ENCODE data around the gene FLT3. TPM values are rescaled to one million over a fixed set of nuclear protein-coding genes. Genes with fewer than 3 reads are reported as not detected.

The FLT3 gene
- total and polyA plus RNA-seq, 2 experiments from 2014 or later = 0.10 to 0.29 TPM

DNA sequence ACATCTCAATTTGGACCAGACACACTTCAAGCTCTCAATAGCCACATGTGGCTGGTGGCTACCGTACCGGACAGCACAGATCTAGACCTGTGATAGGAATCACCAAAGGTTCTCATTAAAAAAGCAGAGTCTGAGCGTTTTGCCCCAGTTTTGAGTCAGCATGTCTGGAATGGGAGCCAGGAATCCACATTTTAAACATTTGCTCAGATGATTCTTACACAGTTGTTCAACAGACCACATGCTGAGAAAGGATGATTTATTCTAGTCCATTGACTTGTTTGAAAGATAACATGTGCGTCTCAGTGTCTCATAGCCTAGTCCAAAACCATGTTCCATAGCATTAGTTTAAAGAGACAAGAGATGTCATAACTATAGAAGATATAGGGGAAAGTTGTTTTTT, 53.4 kb downstream of the FLT3 start:
- 52% methylated on average over 4 of the region's 4 CpGs for WGBS (ENCODE audit: low lambda C conversion rate, missing lambda C conversion rate)
- no peak overlapping the region for H2AFZ ChIP-seq
- no peak overlapping the region for H3K4me3 ChIP-seq
- peaks cover 2% of the 10 kb centered on the region for H3K27me3 ChIP-seq
- no peaks in the 10 kb centered on the region for H3K79me2 ChIP-seq
- no peaks in the 10 kb centered on the region for H4K20me1 ChIP-seq (ENCODE audit: insufficient read depth, poor library complexity, severe bottlenecking)
- TF ChIP-seq EZH2 (IDR thresholded peaks at IDR 0.05; ENCODE audit: borderline replicate concordance) = no peak
- no peak for TF ChIP-seq EZH2phosphoT487 (IDR thresholded peaks at IDR 0.05; ENCODE audit: low read depth, severe bottlenecking, unreplicated experiment)
- no peaks in the 10 kb centered on the region for H3K36me3 ChIP-seq (replicated peaks; ENCODE audit: insufficient read depth, low read depth)
- no peak for DNase-seq (ENCODE audit: low spot score)
- no peaks in the 10 kb centered on the region for H3K9me2 ChIP-seq (replicated peaks; ENCODE audit: insufficient read depth)
- H3K4me2 ChIP-seq = no peak overlapping the region
- no peaks in the 10 kb centered on the region for H3K4me1 ChIP-seq (ENCODE audit: insufficient read depth)
- H3K9me3 ChIP-seq (ENCODE audit: low read depth) = no peaks in the 10 kb centered on the region
- H3K27ac ChIP-seq = no peak overlapping the region

DNA sequence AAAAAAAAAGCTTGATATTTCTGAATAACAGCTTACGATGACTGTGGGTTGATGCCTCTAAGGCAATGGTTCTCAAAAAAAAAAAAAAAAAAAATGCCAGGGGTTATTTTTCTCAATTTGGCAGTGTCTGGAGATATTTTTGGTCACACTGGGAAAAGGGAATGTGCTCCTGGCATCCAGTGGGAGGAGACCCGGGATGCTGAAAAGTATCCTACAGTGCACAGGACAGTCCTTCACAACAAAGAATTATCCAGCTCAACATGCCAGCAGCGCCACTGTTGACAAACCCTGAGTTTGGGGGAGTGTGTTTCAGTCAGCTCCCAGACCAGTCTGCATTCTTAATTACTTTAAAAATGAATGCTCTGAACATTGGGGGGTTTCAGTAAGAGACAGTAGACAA, 54.5 kb downstream of the FLT3 start:
- no peaks in the 10 kb centered on the region for H3K9me3 ChIP-seq (ENCODE audit: low read depth)
- TF ChIP-seq EZH2phosphoT487 (IDR thresholded peaks at IDR 0.05; ENCODE audit: low read depth, severe bottlenecking, unreplicated experiment) (no peak), EZH2 (IDR thresholded peaks at IDR 0.05; ENCODE audit: borderline replicate concordance) (no peak)
- TF ChIP-seq, protein P1, sequence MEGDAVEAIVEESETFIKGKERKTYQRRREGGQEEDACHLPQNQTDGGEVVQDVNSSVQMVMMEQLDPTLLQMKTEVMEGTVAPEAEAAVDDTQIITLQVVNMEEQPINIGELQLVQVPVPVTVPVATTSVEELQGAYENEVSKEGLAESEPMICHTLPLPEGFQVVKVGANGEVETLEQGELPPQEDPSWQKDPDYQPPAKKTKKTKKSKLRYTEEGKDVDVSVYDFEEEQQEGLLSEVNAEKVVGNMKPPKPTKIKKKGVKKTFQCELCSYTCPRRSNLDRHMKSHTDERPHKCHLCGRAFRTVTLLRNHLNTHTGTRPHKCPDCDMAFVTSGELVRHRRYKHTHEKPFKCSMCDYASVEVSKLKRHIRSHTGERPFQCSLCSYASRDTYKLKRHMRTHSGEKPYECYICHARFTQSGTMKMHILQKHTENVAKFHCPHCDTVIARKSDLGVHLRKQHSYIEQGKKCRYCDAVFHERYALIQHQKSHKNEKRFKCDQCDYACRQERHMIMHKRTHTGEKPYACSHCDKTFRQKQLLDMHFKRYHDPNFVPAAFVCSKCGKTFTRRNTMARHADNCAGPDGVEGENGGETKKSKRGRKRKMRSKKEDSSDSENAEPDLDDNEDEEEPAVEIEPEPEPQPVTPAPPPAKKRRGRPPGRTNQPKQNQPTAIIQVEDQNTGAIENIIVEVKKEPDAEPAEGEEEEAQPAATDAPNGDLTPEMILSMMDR (IDR thresholded peaks at IDR 0.05; ENCODE audit: poor library complexity) = no peak
- H3K4me3 ChIP-seq = no peak overlapping the region
- H3K9me2 ChIP-seq (replicated peaks; ENCODE audit: insufficient read depth) = no peaks in the 10 kb centered on the region
- no peaks in the 10 kb centered on the region for H3K79me2 ChIP-seq
- WGBS (ENCODE audit: low lambda C conversion rate, missing lambda C conversion rate) = 70% methylated on average over 3 of the region's 3 CpGs
- H3K4me2 ChIP-seq = no peak overlapping the region
- no peaks in the 10 kb centered on the region for H3K4me1 ChIP-seq (ENCODE audit: insufficient read depth)
- H3K27me3 ChIP-seq = peaks cover 2% of the 10 kb centered on the region
- H4K20me1 ChIP-seq (ENCODE audit: insufficient read depth, poor library complexity, severe bottlenecking) = no peaks in the 10 kb centered on the region
- DNase-seq (ENCODE audit: low spot score) = no peak
- H3K36me3 ChIP-seq (replicated peaks; ENCODE audit: insufficient read depth, low read depth) = no peaks in the 10 kb centered on the region
- no peak overlapping the region for H3K27ac ChIP-seq
- H2AFZ ChIP-seq = no peak overlapping the region

DNA sequence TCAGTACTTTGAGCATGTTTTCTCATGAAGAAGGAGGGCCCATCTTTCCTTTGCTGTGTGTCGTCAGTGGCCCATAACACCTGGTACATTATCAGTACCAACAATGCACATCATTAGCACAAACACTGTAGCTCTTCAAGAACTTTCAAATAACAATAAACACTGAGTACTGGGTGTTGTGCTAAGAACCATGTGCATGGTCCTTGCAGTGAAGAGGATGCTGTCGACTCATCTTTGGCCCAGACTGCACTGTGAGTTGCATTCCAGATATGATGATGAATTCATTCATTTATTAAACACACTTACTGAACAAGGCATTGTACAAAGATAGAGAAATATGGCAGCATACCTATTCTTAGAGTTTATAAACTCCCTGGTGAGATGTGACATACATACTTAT, 55.8 kb downstream of the FLT3 start:
- WGBS (ENCODE audit: low lambda C conversion rate, missing lambda C conversion rate) = 89% methylated on average over 2 of the region's 2 CpGs
- Histone ChIP-seq H3K9me2 (replicated peaks; ENCODE audit: insufficient read depth) (no peaks in the 10 kb centered on the region), H3K27ac (no peak overlapping the region), H3K4me1 (ENCODE audit: insufficient read depth) (no peaks in the 10 kb centered on the region), H3K4me3 (no peak overlapping the region), H4K20me1 (ENCODE audit: insufficient read depth, poor library complexity, severe bottlenecking) (no peaks in the 10 kb centered on the region), H3K9me3 (ENCODE audit: low read depth) (no peaks in the 10 kb centered on the region), H3K36me3 (replicated peaks; ENCODE audit: insufficient read depth, low read depth) (no peaks in the 10 kb centered on the region), H2AFZ (no peak overlapping the region), H3K27me3 (peaks cover 2% of the 10 kb centered on the region), H3K4me2 (no peak overlapping the region), H3K79me2 (no peaks in the 10 kb centered on the region)
- TF ChIP-seq EZH2 (IDR thresholded peaks at IDR 0.05; ENCODE audit: borderline replicate concordance) (no peak), EZH2phosphoT487 (IDR thresholded peaks at IDR 0.05; ENCODE audit: low read depth, severe bottlenecking, unreplicated experiment) (no peak)
- TF ChIP-seq, protein P1 (IDR thresholded peaks at IDR 0.05; ENCODE audit: poor library complexity) = no peak
- no peak for DNase-seq (ENCODE audit: low spot score)

DNA sequence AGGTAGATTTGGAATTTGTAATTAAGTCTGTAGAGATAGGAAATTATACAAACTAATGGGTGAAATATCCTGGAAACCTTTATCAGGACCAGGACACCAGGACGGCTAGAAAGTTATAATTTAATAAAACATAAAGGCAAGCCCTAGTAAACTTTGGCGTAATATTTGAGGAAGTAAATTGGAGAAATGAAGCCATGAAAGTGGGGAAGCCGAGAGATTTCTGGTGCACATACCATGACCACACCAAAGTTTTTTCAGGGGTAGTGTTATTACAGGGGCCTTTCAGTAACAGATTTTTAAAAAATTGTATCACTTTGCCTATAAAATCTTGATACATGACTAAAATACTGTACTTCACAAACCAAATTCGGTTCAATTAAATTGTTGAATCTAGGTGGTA, 57.2 kb downstream of the FLT3 start:
- TF ChIP-seq EZH2 (IDR thresholded peaks at IDR 0.05; ENCODE audit: borderline replicate concordance) (no peak), EZH2phosphoT487 (IDR thresholded peaks at IDR 0.05; ENCODE audit: low read depth, severe bottlenecking, unreplicated experiment) (no peak)
- TF ChIP-seq, protein P1 (IDR thresholded peaks at IDR 0.05; ENCODE audit: poor library complexity) = no peak
- Histone ChIP-seq H3K27ac (no peak overlapping the region), H3K36me3 (replicated peaks; ENCODE audit: insufficient read depth, low read depth) (no peaks in the 10 kb centered on the region), H3K4me3 (no peak overlapping the region), H3K79me2 (no peaks in the 10 kb centered on the region), H3K9me2 (replicated peaks; ENCODE audit: insufficient read depth) (no peaks in the 10 kb centered on the region), H3K27me3 (peaks cover 2% of the 10 kb centered on the region), H2AFZ (no peak overlapping the region), H3K4me1 (ENCODE audit: insufficient read depth) (no peaks in the 10 kb centered on the region), H3K4me2 (no peak overlapping the region), H3K9me3 (ENCODE audit: low read depth) (no peaks in the 10 kb centered on the region), H4K20me1 (ENCODE audit: insufficient read depth, poor library complexity, severe bottlenecking) (no peaks in the 10 kb centered on the region)
- no peak for DNase-seq (ENCODE audit: low spot score)
- WGBS (ENCODE audit: low lambda C conversion rate, missing lambda C conversion rate) = 90% methylated on average over 4 of the region's 4 CpGs

Data from hepatocyte (in vitro differentiated cells).